HG03159 (cell line): ENCODE measurements around the gene SENP7.
"Not testable (repeated sequence)": the region's sequence is repeated elsewhere in the genome, so short reads cannot be mapped to it uniquely, and the experiment has no call there.

Source experiments
- ATAC-seq: cut with Tn5 transposase; IDR thresholded peaks from one replicate; pipeline ENCODE4 v1.9.1; 2021; ENCODE audit warnings: mild to moderate bottlenecking, moderate library complexity; ENCODE audit not compliant: unreplicated experiment

The SENP7 gene

DNA sequence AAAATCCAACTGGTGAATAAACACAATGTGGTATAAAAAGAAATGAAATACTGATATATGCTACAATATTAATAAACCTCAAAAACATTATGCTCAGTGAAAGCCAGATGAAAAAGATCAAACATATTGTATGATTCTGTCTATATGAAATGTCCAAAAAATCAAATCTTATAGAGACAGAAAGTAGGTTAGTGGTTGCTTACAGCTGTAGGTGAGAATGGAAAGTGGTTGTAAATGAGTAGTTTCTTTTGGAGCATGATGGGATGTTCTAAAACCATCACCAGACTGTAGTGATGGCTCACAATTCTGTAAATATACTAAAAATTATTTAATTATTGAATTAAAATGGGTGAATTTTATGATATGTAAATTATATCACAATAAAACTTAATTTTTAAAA, 58.4 kb downstream of the SENP7 start:
- ATAC-seq: no peak

DNA sequence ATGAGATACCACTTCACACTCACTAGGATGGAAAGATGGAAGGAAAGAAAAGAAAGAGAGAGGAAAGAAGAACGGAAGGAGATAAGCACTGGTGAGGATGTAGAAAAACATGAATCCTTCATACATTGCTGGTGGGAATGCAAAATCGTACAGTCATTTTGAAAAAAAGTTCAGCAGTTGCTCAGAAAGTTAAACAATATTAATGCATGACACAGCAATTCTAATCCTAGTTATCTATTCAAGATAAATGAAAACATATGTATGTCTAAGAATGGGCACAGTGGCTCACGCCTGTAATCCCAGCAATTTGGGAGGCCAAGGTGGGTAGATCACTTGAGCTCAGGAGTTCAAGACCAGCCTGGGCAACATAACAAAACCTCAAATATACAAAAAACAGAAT, 59.1 kb downstream of the SENP7 start:
- ATAC-seq: no peak

- not testable (repeated sequence) for ATAC-seq
These were observed 74.4 kb downstream of the SENP7 start for GRCh38 chr3:101438641-101439040.

- ATAC-seq: no peak
These were observed 79.4 kb downstream of the SENP7 start for GRCh38 chr3:101433652-101434051.

- no peak for ATAC-seq
These were observed 88.8 kb downstream of the SENP7 start for GRCh38 chr3:101423984-101424888.

GRCh38 chr3:101418851-101419250, 94.2 kb downstream of the SENP7 start:
- ATAC-seq: no peak

GRCh38 chr3:101414121-101414520, 98.9 kb downstream of the SENP7 start:
- no peak for ATAC-seq

- ATAC-seq: no peak
These were observed 99.4 kb downstream of the SENP7 start for GRCh38 chr3:101413656-101414055.

DNA sequence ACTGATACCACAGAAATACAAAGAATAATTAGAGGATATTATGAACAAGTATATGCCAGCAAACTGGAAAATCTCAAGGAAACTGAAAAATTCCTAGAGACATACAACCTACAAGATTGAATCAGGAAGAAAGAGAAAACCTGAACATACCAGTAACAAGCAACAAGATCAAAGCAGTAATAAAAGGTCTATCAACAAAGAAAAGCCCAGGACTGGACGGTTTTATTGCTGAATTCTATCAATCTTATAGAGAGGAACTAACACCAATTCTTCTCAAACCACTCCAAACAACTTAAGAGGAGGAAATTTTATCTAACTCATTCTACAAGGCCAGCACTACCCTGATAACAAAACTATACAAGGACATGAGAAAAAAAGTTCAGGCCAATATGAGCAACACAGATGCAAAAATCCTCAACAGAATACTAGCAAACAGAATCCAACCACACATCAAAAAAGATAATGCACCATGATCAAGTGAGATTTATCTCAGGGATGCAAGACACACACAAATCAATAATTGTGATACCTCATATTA, 121.5 kb downstream of the SENP7 start:
- ATAC-seq: no peak

DNA sequence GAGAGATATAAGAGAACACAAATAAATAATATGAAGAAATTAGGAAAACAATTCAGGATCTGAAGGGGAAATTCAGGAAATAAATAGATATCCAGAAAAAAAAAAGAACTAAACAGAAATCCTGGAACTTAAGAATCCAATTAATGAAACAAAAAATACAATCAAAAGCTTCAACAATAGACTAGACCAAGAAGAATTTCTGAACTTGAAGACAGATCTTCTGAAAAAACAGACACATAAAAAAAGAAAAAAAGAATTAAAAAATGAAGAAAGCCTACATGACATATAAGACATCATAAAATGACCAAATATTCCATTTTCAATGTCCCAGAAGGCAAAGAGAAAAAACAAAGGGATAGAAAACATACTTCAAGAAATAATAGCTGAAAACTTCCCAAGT, 124.3 kb downstream of the SENP7 start:
- no peak for ATAC-seq

DNA sequence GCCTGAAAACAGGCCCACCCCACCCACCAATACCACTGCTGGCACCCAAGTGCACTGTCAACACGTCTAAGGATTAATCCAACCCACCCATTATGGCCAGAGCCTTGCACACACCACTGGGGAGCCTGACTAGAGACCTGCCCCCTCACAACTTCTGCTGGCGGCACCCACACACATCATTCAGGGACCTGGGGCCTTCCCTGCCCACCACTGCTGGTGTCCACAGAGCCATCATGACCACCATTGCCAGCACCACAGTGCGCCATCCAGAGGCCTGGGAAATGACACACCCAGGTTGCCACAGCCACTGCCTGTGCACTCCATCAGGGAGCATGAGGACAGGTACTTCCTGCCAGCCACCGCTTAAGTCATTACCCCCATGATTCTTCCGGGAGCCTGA, 125.7 kb downstream of the SENP7 start:
- no peak for ATAC-seq

DNA sequence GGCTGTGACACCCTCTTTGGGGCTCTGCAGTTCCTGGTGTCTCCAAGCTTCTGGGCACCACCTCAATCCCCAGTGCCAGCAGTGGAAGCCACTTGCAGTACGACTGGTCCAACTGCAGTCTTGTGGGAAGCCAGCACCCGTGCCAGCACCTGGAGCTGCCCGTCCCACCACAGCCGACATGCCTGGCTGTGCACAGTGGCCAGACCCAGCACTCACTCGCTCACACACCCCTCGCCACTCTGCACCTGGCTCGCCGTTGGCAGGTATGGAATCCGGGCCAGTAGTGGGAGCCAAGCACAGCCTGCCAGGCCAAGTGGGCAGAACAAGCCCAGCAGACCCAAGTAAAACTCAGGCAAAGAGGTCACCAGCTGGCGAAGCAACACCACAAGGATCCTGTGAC, 128.6 kb downstream of the SENP7 start:
- ATAC-seq: no peak

DNA sequence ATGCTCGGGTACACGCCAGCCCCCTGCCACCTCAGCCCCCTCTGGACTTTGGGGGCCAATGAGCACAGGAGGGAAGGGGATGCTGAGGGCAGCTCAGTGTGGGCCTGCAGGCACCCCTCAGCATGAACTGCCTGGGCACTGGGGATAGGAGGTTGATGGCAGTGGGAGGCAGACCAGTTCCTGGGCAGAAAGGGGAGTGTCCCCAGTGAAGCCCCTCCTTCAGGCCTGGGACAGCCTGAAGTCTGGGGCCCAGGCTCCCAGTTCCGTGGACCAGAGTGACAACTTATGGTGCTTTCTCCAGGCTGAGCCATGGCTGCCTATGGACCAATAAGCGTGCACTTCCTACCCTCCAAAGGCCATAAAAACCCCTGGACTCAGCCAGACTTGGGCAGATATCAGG, 129.4 kb downstream of the SENP7 start:
- ATAC-seq: no peak

GRCh38 chr3:101383156-101383575, 129.8 kb downstream of the SENP7 start:
- no peak for ATAC-seq

GRCh38 chr3:101381809-101382208, 131.2 kb downstream of the SENP7 start:
- ATAC-seq: no peak

GRCh38 chr3:101379658-101380376, 133.2 kb downstream of the SENP7 start:
- peak; percentile 97 for ATAC-seq

- no peak for ATAC-seq
These were observed 135.2 kb downstream of the SENP7 start for GRCh38 chr3:101377796-101378195.

- no peak for ATAC-seq
These were observed 135.8 kb downstream of the SENP7 start for GRCh38 chr3:101377209-101377608.

DNA sequence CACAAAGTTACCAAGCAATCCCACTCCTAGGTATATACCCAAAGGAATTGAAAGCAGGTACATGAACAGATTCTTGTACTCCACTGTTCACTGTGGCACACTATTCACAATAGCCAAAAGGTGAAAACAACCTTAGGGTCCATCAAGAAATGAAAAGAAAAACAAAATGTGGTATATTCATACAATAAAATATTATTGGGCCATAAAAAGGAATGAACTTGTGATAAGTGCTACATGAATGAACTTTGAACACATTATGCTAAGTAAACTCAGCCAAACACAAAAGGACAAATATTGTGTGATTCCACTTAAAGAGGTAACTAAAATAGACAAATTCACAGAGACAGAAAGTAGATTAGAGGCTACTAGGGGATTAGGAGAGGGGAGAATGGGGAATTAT, 137.4 kb downstream of the SENP7 start:
- ATAC-seq: no peak

GRCh38 chr3:101362406-101362805, 150.6 kb downstream of the SENP7 start:
- no peak for ATAC-seq

DNA sequence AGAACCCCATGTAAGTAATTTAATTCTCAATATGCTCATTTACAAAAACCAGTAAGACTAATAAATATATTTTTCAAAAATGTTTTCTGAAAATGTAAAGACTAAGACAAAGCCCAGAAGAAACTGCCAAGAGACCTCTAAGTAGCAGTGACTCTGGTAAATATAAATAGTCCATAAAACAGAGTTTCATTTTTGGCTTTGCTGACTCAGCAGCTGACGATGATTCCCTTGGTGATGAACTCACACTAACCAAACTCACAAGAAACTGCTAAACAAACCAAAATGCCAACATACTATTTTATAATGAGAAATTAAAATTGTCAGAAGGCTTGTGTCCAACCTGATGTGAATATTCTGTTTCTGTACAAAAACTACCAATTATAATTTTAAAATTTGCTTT, 161.2 kb downstream of the SENP7 start:
- no peak for ATAC-seq

DNA sequence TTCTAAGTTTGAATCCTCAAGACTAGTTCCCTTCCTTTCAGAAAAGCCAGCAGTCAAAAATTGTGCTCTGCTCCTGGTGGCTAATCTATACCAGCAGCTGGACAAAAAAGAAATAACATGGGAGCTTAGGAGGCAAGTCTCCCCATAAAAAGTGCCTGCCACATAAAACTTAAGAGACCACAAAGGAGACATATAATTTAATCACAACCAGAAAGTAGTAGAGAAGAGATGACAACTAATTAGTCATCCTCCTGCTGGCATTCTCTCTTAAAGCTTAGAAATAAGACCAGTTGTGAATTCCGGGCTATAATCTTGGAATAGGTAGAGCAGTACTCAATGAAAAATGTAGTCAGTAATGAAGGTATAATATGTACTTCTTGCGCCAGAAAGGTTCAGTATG, 172.4 kb downstream of the SENP7 start:
- ATAC-seq: no peak
